Measurements from ENCODE around the gene IPPK.

Gene IPPK

GRCh38 chr9:92660266-92660665, 9.7 kb downstream of the IPPK start:
- in situ Hi-C loops (cut with HindIII; ENCODE audit: low sequenced_read_pairs), result no loop called here
- no peak overlapping the region for H3K4me3 ChIP-seq (ENCODE audit: low read depth, low read length)
- DNase-seq (ENCODE audit: low read depth, low spot score), result no peak
- TF ChIP-seq CTCF (IDR thresholded peaks at IDR 0.05; ENCODE audit: low read depth, low read length), result no peak

GRCh38 chr9:92659601-92660000, 10.3 kb downstream of the IPPK start:
- in situ Hi-C loops (cut with HindIII; ENCODE audit: low sequenced_read_pairs), result no loop called here
- no peak overlapping the region for H3K4me3 ChIP-seq (ENCODE audit: low read depth, low read length)

GRCh38 chr9:92658611-92659010, 11.3 kb downstream of the IPPK start:
- DNase-seq (ENCODE audit: low read depth, low spot score), result no peak
- in situ Hi-C loops (cut with HindIII; ENCODE audit: low sequenced_read_pairs), result no loop called here
- no peak for TF ChIP-seq CTCF (IDR thresholded peaks at IDR 0.05; ENCODE audit: low read depth, low read length)
- H3K4me3 ChIP-seq (ENCODE audit: low read depth, low read length), result no peak overlapping the region

More at GRCh38 chr9:92659601-92660000, 10.3 kb downstream of the IPPK start:
- TF ChIP-seq CTCF (IDR thresholded peaks at IDR 0.05; ENCODE audit: low read depth, low read length), result no peak
- DNase-seq (ENCODE audit: low read depth, low spot score), result no peak

- no peak for DNase-seq (ENCODE audit: low read depth, low spot score)
- H3K4me3 ChIP-seq (ENCODE audit: low read depth, low read length), result no peak overlapping the region
- in situ Hi-C loops (cut with HindIII; ENCODE audit: low sequenced_read_pairs), result no loop called here
- no peak for TF ChIP-seq CTCF (IDR thresholded peaks at IDR 0.05; ENCODE audit: low read depth, low read length)
Observed at GRCh38 chr9:92658176-92658575, 11.8 kb downstream of the IPPK start.

- no peak for TF ChIP-seq CTCF (IDR thresholded peaks at IDR 0.05; ENCODE audit: low read depth, low read length)
- in situ Hi-C loops (cut with HindIII; ENCODE audit: low sequenced_read_pairs), result no loop called here
- no peak for DNase-seq (ENCODE audit: low read depth, low spot score)
- H3K4me3 ChIP-seq (ENCODE audit: low read depth, low read length), result no peak overlapping the region
Observed at GRCh38 chr9:92657296-92658094, 12.4 kb downstream of the IPPK start.

GRCh38 chr9:92656537-92656925, 13.4 kb downstream of the IPPK start:
- no peak for TF ChIP-seq CTCF (IDR thresholded peaks at IDR 0.05; ENCODE audit: low read depth, low read length)
- in situ Hi-C loops (cut with HindIII; ENCODE audit: low sequenced_read_pairs), result no loop called here
- no peak overlapping the region for H3K4me3 ChIP-seq (ENCODE audit: low read depth, low read length)
- DNase-seq (ENCODE audit: low read depth, low spot score), result no peak
